Right lung (tissue), 5 donors: Measurements from ENCODE around the gene NDUFA13. TPM values are rescaled to one million over a fixed set of nuclear protein-coding genes. Genes with fewer than 3 reads are reported as not detected.
A peak's percentile ranks its signal among the peaks of the same experiment; 100 is the strongest.

ENCODE experiments used
- DNase-seq, 2 donors: peaks; one replicate each; pipeline ENCODE4 v3.0.0-alpha.2; 2013
- polyA plus RNA-seq, 5 donors: library from polyadenylated mRNA; unstranded; fragments of 120-200 nt; gene quantifications; one replicate each; pipeline versions ENCODE4 v1.2.1 to v1.2.3, GENCODE V29; 2013; ENCODE audit warnings: inconsistent platforms in 1 of 5, low replicate concordance in 1 of 5; ENCODE audit not compliant: insufficient read length in 5 of 5, insufficient read depth in 1 of 5

The NDUFA13 gene
- polyA plus RNA-seq, 5 donors: 177 to 282 (median 180) TPM

- DNase-seq: no peak
These were observed 27.8 kb upstream of the NDUFA13 start for GRCh38 chr19:19487950-19488874.

- peak; percentile 79 to 87 for DNase-seq
These were observed 26.9 kb upstream of the NDUFA13 start for GRCh38 chr19:19488875-19489690.

GRCh38 chr19:19489804-19490204 lies 26.2 kb upstream of the NDUFA13 start:
- no peak for DNase-seq

- DNase-seq: peak; percentile 72 to 85
These were observed 25.6 kb upstream of the NDUFA13 start for GRCh38 chr19:19490214-19490968.

GRCh38 chr19:19491321-19492025 lies 24.6 kb upstream of the NDUFA13 start:
- DNase-seq: no peak

GRCh38 chr19:19492026-19492610 lies 23.9 kb upstream of the NDUFA13 start:
- DNase-seq: no peak

GRCh38 chr19:19493841-19494546 lies 22.0 kb upstream of the NDUFA13 start:
- no peak for DNase-seq

GRCh38 chr19:19495614-19496603 lies 20.1 kb upstream of the NDUFA13 start:
- no peak for DNase-seq

GRCh38 chr19:19498255-19498991 lies 17.6 kb upstream of the NDUFA13 start:
- no peak for DNase-seq

GRCh38 chr19:19499272-19499995 lies 16.6 kb upstream of the NDUFA13 start:
- DNase-seq: no peak

GRCh38 chr19:19500975-19501644 lies 14.9 kb upstream of the NDUFA13 start:
- DNase-seq: no peak

GRCh38 chr19:19501798-19502197 lies 14.2 kb upstream of the NDUFA13 start:
- no peak for DNase-seq

- no peak for DNase-seq
These were observed 13.7 kb upstream of the NDUFA13 start for GRCh38 chr19:19502281-19502680.

GRCh38 chr19:19502808-19503602 lies 13.0 kb upstream of the NDUFA13 start:
- no peak for DNase-seq

GRCh38 chr19:19504754-19505668 lies 11.0 kb upstream of the NDUFA13 start:
- no peak for DNase-seq
